Measurements from ENCODE around the gene DMD.
"Not testable (repeated sequence)": the region's sequence is repeated elsewhere in the genome, so short reads cannot be mapped to it uniquely, and the experiment has no call there.

DMD gene

DNA sequence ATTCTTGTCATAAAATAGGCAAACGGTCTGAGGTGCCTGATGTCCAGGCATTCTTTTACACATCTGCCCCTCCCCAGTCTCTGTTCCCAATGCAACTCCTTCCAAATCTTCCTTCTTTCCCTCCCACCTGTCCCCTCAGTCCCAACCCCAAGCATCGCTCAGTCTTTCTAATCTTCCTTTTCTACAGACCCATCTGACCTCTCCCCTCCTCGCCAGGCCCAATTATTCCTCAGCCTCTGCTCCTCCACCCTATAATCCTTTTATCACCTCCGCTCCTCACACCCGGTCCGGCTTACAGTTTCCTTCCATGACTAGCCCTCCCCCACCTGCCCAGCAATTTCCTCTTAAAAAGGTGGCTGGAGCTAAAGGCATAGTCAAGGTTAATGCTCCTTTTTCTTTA lies 1832.4 kb downstream of the DMD start:
- not testable (repeated sequence) for DNase-seq

DNA sequence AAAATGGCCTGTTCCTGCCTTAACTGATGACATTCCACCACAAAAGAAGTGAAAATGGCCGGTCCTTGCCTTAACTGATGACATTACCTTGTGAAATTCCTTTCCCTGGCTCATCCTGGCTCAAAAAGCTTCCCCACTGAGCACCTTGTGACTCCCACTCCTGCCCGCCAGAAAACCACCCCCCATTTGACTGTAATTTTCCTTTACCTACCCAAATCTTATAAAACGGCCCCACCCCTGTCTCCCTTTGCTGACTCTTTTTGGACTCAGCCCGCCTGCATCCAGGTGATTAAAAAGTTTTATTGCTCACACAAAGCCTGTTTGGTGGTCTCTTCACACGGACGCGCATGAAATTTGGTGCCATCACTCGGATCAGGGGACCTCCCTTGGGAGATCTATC lies 1833.5 kb downstream of the DMD start:
- not testable (repeated sequence) for DNase-seq

DNA sequence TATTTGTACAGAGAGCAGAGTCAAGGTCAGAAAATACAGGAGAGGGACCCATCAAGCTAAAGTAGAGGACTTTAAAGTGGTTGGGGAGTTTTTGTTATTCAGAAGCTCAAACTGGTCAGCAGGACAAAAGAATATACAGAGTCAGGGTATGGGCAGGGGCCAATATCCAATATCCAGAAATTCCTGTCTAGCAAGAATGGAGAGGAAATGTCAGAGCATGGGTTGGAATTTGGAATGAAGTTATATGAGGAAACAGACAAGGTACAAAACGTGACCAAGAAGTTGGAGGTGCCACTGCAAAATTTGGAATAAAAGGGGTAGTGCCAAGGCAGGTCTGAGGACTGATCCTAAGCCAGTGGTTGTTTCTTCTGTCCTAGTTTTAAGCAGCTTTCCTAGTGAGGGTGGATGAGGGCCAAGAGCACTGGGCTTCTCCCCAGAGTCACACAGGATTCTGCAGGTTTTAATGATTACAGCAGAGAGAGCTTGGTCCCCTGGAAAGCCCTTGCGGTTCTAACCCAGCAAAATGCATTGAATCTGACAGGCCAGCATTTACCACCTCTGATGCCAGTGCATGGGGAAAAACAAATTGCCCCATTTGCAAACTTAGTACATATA lies 1834.8 kb downstream of the DMD start:
- no peak for DNase-seq

DNA sequence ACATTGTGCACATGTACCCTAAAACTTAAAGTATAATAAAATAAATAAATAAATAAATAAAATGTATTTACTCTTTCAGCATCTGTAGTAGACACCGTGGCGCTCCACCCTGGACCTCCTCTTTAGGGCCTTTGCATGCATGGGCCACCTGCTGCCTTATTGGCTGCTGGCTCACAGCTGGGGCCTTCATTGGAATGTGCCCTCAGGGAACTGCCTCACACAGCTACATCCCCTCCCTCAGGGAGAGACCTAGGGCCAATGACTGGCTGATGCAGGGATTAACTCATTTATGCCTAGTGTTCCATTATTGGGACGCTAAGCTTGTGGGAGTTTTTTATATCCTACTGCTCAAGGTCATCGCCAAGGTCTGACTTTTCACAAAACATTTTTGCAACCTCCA lies 1836.6 kb downstream of the DMD start:
- no peak for DNase-seq

DNA sequence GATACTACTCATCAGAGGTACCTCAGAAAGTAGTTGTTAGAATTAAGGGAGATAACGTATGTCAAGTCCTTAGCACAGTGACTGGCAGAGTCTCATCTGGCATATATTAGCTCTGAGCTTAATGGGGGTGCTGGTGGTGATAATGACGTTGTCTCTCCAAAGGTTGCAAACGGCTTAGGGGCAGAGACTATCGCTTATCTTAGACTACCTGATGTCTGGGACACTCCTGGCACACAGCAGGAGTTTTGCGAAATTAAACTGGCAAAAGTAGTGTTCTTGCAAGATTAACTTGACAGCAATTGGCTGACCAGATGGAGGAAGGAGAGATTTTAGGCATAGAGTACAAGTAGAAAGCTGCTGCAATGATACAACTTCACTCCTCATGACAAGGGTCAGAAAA lies 1839.4 kb downstream of the DMD start:
- no peak for DNase-seq

DNA sequence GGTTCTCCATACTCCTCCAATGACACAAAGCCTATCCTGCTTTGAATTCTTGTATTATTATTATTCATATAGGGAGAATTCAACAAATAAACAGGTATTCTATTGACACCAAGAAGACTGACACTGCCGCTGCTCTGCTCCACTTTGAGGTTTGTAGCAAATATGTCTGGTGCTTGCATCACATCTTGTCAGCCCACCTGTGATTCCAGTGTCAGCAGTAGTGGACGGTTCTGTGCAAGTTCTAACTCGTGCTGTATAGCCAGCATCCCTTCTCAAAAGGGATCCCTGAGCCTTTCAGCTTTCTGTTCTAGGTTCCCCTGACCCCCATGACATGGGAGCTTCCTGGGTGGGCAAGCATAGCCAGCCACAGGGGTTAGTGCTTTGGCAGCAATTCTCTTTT lies 1843.5 kb downstream of the DMD start:
- DNase-seq = no peak

DNA sequence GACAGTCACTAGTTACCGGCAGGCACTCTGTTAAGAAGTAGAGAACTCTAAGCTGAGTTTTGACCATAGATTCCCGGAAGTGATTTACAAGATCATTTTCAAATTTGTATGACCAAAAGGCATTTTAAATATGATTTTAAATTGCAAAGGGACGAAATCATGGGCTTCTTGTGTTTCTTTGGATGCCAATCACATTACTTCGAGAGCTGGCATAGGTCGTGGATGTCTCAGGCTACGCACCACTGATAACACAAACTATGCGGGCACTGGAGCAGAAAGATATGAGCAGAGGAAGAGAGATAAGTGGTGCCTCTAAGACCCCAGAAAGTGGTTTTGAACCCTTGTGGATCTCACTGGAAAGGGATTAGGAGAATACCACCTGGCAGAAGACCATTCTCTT lies 1845.3 kb downstream of the DMD start:
- no peak for DNase-seq

DNA sequence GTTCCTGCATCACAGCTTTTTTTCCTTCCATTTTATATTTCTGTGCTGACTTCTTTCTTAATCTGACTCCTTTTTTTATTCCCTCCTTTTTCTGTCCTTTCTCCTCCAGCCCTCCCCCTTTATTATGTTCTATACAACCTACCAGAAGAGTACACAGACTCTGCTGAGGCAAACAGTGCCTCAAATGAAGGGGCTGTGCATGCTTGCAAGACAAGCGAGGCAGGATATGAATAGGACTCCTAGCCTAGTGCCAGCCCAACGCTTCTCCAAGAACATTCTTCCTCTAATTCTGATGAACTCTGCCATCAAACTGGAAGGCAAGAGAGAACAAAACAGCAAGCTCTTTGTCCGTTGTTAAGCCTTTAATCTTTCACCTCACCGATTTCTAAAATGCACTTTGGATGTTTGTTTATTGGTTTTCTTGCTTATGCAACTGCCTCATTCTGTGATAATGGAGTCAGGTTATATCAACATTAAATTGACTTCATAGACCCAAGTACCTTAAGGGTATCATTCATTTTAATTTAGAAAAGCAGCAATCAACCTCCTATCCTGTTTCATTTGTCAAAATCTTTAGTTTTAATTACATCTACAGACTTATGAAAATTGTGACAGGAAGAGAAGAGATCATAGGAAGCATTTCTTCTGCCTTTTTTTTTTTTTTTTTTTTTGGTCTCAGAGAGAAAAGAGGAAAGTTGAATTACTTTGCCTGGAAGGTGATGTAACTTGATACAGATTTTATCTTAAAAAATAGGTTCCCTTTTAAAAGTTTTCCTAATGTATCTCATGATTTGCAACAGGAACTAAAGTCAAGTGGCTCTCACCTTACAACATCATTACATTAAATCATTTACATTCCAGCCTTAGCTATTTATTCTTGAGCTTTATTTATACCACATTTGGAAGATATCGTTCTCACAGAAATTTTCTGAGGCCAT lies 1854.8 kb downstream of the DMD start:
- DNase-seq = no peak

DNA sequence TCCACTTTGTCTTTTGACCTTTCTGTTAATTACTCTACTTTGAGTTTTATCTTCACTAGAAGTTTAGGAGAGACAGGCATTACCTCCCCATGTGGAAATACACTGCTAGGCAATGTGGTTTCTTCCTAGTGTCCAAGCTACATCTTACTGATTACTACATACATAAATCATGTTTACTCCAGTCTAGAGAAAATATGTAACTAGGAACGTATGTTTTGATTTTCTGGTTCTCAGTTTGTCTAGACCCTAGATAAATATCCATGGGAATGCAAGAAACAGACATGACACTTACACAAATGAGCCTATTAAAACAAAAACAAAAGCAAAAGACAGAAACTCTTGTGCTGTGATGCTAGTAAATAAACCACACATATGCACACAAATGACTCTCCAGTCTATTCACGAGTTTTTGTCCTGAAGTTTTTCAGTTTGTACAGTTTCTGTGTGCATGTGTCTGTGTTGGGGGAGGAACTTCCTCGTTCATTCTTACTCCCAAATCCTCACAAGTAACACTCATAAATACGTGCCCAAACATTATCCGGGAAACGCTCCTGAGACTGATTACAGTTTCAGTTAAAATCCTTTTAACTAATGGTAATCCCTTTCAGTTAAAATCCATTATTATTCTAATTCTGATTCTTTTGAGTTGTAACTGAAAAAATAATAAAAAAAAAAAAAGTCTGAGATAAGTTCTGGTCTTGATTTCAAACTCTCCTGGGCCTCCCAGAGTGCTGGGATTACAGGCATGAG lies 1856.0 kb downstream of the DMD start:
- DNase-seq = no peak

DNA sequence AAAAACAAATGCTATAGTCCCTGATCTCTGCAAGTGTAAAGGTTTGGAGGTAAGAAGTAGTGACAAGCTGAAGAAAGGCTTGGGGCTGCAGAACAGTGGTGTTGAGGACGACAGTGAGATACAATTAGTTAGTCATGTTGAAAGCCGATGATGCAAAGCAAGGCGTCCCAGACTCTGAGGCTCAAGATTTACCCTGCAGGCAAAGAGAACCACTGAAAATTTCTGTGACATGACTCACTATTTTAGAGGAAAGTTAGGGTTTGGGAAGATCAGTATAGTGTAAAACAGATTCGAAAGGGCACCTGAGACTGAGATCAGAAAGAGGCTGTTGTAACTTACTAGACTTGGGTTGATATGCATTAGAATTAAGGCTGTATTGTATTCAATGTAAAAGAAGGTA lies 1858.3 kb downstream of the DMD start:
- DNase-seq = no peak

DNA sequence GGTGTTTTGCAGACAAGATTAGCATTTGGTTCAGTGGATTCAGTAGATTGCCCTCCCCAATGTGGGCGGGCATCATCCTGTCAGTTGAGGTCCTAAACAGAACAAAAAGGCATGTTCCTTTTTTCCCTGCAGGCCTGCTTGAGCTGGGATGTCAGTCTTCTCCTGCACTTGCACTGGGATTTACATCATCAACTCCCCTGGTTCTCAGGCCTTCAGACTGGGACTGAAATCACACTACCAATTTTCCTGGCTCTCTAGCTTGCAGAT lies 1860.6 kb downstream of the DMD start:
- DNase-seq = no peak

DNA sequence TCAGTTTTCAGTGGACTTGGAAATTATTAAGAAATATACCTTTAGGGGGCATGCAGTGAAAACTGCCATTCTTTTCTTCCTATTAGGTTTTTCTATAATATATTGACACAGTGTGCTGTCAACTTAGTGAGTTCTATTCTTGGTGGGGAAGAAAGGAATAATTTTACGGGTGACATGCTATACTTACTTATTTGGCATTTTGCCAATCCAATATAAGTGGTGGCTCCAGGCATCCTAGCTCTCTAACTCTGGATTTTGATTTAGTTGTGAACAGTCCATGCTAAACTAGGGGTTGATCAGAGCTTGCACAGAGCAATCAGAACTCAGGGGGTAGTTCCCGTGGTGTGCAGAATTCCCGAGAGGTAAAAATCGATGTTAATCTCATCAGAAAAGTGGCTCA lies 1861.8 kb downstream of the DMD start:
- DNase-seq = no peak

DNA sequence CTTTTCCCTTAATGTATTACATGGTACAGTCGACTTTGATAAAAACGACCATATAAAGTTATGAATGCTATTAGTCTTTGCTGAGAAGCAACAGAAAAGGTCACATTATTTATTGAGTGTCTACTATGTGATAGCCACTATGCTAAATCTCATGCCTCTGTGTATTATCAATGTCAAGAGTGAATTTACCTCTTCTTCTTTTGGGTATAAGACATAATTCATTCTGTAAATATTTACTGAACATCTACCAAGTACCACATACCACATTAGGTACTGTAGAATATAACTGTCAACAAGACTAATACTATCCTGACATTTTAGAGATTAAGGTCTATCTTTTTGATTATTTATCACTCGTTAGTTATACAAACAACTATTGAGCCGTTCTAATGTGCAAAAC lies 1870.8 kb downstream of the DMD start:
- no peak for DNase-seq

DNA sequence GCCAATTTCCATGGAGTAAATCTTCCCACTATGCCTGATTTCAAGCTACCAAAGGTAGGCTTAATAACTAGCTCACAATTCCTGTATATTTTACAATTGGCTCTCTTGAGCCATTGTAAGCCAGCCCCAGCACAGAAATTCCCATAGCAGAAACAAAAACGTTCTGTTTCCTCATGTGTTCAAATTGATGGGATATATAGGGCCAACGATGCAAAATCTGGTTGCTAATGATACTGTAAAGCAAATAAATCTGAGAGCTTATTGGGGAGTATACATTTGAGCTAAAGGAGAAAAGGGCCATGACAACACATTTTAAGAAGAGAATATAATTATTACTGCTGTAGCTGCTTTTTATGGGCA lies 1872.4 kb downstream of the DMD start:
- DNase-seq = no peak

DNA sequence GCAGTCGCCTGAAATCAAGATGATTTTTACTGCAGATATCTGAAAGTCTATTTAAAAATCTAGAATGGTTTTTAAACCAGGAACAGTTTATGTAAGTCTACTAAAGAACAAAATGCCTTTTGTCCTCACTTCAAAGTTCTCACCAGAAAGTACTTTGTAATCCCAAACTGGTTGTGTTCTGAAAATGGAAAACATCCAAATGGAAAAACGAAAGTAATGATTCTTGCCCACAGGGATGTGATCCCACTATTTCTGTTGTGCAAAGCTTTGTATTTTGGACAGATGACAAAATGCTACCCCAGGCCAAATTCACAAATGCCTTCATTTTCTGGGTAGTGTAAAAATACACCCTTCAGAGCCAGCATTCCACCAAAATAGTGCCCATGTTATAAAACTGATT lies 1874.0 kb downstream of the DMD start:
- no peak for DNase-seq

DNA sequence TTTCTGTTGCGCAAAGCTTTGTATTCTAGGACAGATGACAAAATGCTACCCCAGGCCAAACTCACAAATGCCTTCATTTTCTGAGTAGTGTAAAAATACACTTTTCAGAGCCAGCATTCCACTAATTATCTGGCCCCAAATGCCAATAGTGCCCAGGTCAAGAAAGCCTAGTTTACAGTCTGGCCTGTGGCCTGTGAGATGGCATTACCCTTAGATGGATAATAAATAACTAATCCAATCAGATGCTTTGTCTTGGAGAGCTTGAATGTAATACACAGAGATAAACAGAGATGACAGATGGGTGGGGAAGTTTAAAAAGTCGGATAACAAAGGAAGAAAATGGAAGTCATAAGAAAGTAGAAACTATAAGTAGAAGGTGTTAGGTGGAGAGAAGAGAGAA lies 1874.9 kb downstream of the DMD start:
- DNase-seq = no peak

DNA sequence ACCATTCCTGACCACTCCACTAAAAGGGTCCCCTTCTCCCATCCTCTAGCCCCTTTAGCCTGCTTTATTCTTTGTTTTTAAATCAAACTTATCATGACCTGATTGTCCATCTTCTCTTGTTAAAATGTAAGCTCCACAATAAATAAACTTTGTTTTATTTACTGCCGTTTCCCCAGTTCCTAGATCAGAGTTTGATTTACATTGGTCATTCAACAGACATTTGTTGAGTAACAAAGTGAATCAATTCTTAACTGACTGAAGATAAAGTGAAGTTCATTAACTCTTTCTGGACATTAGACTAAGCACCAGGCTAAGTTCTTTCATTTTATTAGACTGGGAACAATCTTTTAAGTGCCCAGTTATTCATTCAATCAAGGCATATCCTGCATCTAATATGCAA lies 1876.4 kb downstream of the DMD start:
- no peak for DNase-seq

DNA sequence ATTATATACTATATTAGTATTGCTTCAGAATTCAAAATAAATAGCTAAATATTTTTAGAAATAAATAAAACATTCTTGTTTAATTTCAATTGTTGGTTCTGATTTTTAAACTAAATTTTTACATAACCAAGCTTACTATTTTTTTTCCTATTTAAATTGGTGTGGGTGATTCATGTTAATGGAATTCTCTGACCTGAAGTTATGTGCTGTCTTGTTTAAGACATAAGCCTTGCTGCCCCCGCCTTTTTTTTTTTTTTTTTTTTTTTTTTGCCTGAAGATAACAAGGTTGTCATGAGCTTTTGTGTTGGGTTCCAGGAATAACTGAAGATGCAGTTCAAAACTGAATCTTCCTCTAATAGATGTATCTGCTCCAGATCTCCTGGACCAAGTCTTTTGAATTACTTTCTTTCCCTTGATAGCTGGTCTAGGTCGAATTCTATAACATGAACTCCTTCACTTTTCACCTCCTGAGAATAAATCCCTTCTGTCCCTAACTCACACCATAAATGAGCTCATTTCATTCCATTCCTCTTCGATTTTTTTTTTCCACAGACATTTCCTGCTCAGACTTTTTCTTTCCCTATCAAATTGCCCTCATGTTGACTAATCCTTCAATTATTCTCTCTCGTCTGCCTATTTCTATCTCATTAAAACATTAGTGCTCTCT lies 1878.1 kb downstream of the DMD start:
- DNase-seq = no peak

DNA sequence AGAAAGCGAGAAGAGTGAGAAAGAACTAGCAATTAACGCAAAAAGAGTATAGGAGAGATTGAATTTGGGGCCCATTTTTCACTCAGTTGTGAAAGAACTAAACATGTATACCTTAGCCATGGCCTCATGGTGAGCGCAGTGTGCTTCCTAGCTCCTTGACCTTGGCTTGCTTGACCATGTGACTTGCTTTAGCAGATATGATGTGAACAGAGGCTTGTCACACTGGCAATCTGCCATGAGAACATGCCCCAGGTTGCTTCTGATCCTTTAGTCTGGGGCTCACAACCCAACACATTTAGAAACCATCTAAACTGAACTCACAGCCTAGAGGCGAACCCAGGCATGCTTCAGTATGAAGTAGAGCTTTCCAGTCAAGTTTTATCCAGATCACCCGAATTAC lies 1879.4 kb downstream of the DMD start:
- no peak for DNase-seq

DNA sequence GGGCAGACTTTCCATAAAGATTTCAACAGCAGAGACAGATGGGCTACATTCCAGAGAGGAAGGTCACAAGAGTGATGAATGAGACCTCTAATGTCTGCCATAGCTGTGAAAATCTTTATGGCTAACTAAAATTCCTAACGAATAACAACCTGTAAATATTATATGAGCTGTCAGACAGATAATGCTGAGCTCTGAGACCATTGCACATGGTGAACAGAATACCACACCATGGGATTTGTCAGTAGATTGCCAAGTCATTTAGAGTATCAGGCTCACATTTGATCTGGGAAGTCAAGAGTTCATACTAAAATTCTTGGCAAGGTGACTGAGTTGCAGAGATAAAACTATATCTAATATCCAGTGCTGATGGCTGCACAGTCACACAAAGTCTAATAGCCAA lies 1880.3 kb downstream of the DMD start:
- DNase-seq = no peak

DNA sequence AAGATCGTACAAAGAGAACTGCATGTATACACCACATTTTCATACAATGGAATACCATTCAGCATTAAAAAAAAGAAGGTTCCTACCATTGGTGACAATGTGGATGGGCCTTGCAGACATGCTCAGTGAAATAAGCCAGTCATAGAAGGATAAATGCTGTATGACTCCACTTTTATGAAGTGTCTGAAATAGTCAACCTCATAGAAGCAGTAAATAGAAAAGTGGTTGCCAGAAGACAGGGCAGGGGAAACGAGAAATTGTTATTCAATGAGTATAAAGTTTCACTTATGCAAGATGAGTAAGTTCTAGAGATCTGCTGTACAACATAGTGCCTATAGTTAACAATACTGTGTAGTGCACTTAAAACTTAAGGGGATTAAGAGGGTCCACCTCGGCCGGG lies 1882.1 kb downstream of the DMD start:
- no peak for DNase-seq

DNA sequence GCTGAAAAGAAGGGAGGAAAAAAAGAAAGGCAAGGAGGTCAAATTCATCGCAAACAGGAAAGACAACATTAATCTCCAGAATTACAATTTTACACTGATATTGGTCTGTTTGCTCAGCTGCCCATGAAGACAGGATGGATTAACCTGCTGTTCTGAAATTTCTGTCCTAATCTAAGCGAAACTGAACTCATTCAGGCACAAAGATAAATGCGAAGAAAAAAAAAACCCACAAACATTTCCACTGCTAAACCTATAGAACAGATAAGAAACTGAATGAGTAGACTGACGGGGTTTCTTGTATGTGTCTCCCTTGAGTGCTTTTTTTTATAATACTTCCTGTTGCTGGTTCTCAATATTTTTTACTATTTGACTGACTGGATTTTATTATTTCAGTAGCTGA lies 1887.7 kb downstream of the DMD start:
- DNase-seq = no peak

DNA sequence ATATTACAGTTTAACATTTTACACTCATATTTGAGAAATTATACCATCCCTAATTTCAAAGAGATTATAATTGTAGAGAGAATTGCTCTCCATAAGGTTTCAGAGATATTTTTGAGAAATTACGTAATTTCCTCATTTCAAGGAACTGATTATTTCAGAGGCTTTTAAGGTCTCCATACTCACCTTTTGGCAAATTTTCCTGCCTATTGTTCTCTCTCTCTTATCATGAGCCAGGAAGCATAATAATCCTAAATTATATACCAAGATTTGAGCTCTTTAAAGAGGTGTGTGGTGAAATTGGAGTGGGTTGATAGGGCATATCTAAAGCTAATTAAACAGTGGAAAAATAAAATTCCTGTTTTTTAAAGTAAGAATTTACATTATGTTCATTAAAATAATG lies 1890.6 kb downstream of the DMD start:
- DNase-seq = no peak

DNA sequence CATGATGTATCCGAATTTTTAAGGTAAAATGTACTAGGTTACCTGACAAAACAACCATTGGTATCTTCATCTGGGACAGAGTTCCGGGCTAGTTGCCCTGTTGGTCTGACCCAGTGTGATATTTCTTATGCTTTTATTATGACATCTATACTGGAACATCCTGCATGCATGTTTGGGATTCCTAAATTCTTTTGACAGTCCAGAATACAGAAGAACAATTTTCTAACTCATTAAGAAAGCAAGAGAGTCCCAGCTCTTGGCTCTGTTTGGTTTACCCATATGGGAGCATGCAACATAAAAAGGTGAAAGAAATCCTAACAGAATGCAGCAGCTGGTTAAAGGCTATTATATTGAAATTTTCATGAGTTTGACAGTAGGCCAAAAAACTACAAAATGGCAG lies 1891.8 kb downstream of the DMD start:
- DNase-seq = no peak
